DND-41 (cell line): ENCODE results near the gene RAMP1.

ENCODE experiments used
- ATAC-seq: fragments of 200-7000 bp; cut with Tn5 transposase; 3 replicates; pipeline ENCODE4 v1.9.1; 2021; ENCODE audit warnings: low read depth; ENCODE audit not compliant: insufficient read depth
- DNase-seq: peaks from one replicate; pipeline ENCODE4 v3.0.0-alpha.2; 2020
- H2AFZ ChIP-seq: 2 replicates; pipeline ENCODE4 v1.6.0; 2012; ENCODE audit warnings: low read depth, low read length
- H3K27ac ChIP-seq: 2 replicates; pipeline ENCODE4 v1.5.1; 2012; ENCODE audit warnings: low read length, inconsistent platforms
- H3K27me3 ChIP-seq: fragments of 200-600 bp; sonication (generic); 2 replicates; pipeline ENCODE4 v1.6.0; 2012; ENCODE audit warnings: low read length, mild to moderate bottlenecking, inconsistent platforms; ENCODE audit not compliant: insufficient read depth, poor library complexity
- H3K36me3 ChIP-seq: 2 replicates; pipeline ENCODE4 v1.5.1; 2012; ENCODE audit warnings: low read length, inconsistent platforms; ENCODE audit not compliant: insufficient read depth
- H3K4me1 ChIP-seq: 2 replicates; pipeline ENCODE4 v1.5.1; 2012; ENCODE audit warnings: mild to moderate bottlenecking, low read length; ENCODE audit not compliant: insufficient read depth
- H3K4me2 ChIP-seq: 2 replicates; pipeline ENCODE4 v1.6.0; 2012; ENCODE audit warnings: mild to moderate bottlenecking, moderate library complexity, low read length, inconsistent platforms; ENCODE audit not compliant: insufficient read depth
- H3K4me3 ChIP-seq, 2 experiments: fragments of 200-600 bp in 1 of 2; shearing (Covaris generic) in 1 of 2; 2 replicates each; pipeline ENCODE4 v1.5.1; 2012 to 2016; ENCODE audit warnings: inconsistent platforms in 2 of 2, low read length in 2 of 2, mild to moderate bottlenecking in 2 of 2, low read depth in 1 of 2, moderate library complexity in 1 of 2
- H3K79me2 ChIP-seq: 2 replicates; pipeline ENCODE4 v1.6.0; 2012; ENCODE audit warnings: low read length, inconsistent platforms; ENCODE audit not compliant: insufficient read depth
- H3K9ac ChIP-seq: 2 replicates; pipeline ENCODE4 v1.6.0; 2012; ENCODE audit warnings: low read depth, mild to moderate bottlenecking, inconsistent platforms, low read length, moderate library complexity
- H3K9me3 ChIP-seq: 2 replicates; pipeline ENCODE4 v1.5.1; 2012; ENCODE audit warnings: low read length, moderate library complexity, mild to moderate bottlenecking, inconsistent platforms; ENCODE audit not compliant: insufficient read depth, severe bottlenecking
- H4K20me1 ChIP-seq: 2 replicates; pipeline ENCODE4 v1.6.0; 2012; ENCODE audit warnings: low read length; ENCODE audit not compliant: insufficient read depth
- EZH2 ChIP-seq: IDR thresholded peaks from 3 replicates; pipeline ENCODE4 v1.6.1; 2012; ENCODE audit warnings: borderline replicate concordance, low read depth, mild to moderate bottlenecking, moderate library complexity, low read length, inconsistent platforms; ENCODE audit not compliant: severe bottlenecking
- TF ChIP-seq, protein P1 (sequence below): IDR thresholded peaks from 2 replicates; pipeline ENCODE4 v1.5.1; 2012; ENCODE audit warnings: borderline replicate concordance, low read length, moderate library complexity, mild to moderate bottlenecking; ENCODE audit not compliant: poor library complexity, severe bottlenecking; ENCODE audit errors: extremely low read depth

RAMP1 gene

DNA sequence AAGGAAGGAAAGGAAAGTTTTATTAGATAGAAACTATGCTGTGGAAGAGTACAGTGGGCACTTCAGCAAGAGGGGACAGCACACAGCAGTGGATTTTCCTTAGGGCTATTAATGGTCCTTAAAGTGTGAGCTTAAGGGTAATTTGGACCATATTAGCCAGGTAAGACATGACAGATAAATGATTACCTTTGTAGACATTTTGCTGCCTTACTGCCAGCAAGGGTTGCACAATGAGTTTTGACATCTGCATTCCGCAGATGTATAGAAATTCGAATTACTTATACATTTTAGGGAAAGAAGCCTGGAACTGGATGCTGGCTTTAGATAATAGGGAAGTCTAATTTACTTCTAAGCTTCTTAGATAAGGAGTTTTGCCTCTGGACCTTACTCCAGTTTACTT is 93.4 kb downstream of the RAMP1 start:
- Histone ChIP-seq H3K27ac (no peak overlapping the region), H3K79me2 (no peaks in the 10 kb centered on the region), H3K9ac (no peak overlapping the region), H2AFZ (no peak overlapping the region), H3K4me2 (no peak overlapping the region), H3K36me3 (no peaks in the 10 kb centered on the region), H4K20me1 (no peaks in the 10 kb centered on the region), H3K4me1 (no peaks in the 10 kb centered on the region), H3K9me3 (no peaks in the 10 kb centered on the region), H3K27me3 (no peaks in the 10 kb centered on the region), H3K4me3 (no peak overlapping the region)
- TF ChIP-seq EZH2: no peak
- TF ChIP-seq, protein P1, sequence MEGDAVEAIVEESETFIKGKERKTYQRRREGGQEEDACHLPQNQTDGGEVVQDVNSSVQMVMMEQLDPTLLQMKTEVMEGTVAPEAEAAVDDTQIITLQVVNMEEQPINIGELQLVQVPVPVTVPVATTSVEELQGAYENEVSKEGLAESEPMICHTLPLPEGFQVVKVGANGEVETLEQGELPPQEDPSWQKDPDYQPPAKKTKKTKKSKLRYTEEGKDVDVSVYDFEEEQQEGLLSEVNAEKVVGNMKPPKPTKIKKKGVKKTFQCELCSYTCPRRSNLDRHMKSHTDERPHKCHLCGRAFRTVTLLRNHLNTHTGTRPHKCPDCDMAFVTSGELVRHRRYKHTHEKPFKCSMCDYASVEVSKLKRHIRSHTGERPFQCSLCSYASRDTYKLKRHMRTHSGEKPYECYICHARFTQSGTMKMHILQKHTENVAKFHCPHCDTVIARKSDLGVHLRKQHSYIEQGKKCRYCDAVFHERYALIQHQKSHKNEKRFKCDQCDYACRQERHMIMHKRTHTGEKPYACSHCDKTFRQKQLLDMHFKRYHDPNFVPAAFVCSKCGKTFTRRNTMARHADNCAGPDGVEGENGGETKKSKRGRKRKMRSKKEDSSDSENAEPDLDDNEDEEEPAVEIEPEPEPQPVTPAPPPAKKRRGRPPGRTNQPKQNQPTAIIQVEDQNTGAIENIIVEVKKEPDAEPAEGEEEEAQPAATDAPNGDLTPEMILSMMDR: no peak
- DNase-seq (no peak), ATAC-seq (no peak)

GRCh38 chr2:237955640-237956401 is 96.4 kb downstream of the RAMP1 start:
- no peak overlapping the region for H3K27ac ChIP-seq
- no peaks in the 10 kb centered on the region for H3K4me1 ChIP-seq
- H2AFZ ChIP-seq: no peak overlapping the region
- no peaks in the 10 kb centered on the region for H3K79me2 ChIP-seq
- no peaks in the 10 kb centered on the region for H3K36me3 ChIP-seq
- no peak for ATAC-seq
- H4K20me1 ChIP-seq: no peaks in the 10 kb centered on the region
- no peaks in the 10 kb centered on the region for H3K27me3 ChIP-seq
- DNase-seq: no peak
- H3K4me2 ChIP-seq: no peak overlapping the region
- TF ChIP-seq EZH2: no peak
- TF ChIP-seq, protein P1: no peak
- H3K9me3 ChIP-seq: no peaks in the 10 kb centered on the region
- H3K9ac ChIP-seq: no peak overlapping the region
- no peak overlapping the region for H3K4me3 ChIP-seq

GRCh38 chr2:237956402-237956736 is 96.9 kb downstream of the RAMP1 start:
- no peaks in the 10 kb centered on the region for H3K4me1 ChIP-seq
- H3K79me2 ChIP-seq: no peaks in the 10 kb centered on the region
- H2AFZ ChIP-seq: no peak overlapping the region
- no peaks in the 10 kb centered on the region for H3K36me3 ChIP-seq
- no peaks in the 10 kb centered on the region for H4K20me1 ChIP-seq
- H3K27ac ChIP-seq: no peak overlapping the region
- H3K4me2 ChIP-seq: no peak overlapping the region
- H3K27me3 ChIP-seq: no peaks in the 10 kb centered on the region
- H3K9me3 ChIP-seq: no peaks in the 10 kb centered on the region
- no peak overlapping the region for H3K9ac ChIP-seq
- ATAC-seq (no peak), DNase-seq (no peak)
- H3K4me3 ChIP-seq: no peak overlapping the region
- TF ChIP-seq EZH2: no peak
- TF ChIP-seq, protein P1: no peak

DNA sequence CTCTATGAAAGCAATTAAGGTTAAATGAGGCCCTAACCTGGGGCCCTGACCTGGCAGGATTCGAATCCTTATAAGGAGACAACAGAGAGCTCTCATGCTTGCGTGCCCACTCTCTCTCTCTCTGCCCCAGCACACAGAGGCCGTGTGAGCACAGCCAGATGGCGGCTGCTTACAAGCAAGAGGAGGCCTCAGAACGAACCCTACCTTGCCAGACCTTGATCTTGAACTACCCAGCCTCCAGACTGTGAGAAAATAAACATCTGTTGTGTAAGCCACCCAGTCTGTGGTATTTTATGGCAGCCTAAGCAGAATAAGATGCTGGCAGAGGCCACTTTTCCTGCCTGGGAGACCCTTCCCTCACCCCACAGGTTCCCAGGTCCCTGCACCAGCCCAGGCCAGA is 102.2 kb downstream of the RAMP1 start:
- DNase-seq: no peak
- no peak for ATAC-seq
- H3K4me2 ChIP-seq: no peak overlapping the region
- H3K27me3 ChIP-seq: no peaks in the 10 kb centered on the region
- H3K79me2 ChIP-seq: no peaks in the 10 kb centered on the region
- H3K4me1 ChIP-seq: peaks cover 5% of the 10 kb centered on the region
- no peak overlapping the region for H3K27ac ChIP-seq
- no peak overlapping the region for H3K4me3 ChIP-seq
- H3K9ac ChIP-seq: no peak overlapping the region
- TF ChIP-seq EZH2: no peak
- TF ChIP-seq, protein P1: no peak
- no peaks in the 10 kb centered on the region for H3K36me3 ChIP-seq
- no peaks in the 10 kb centered on the region for H4K20me1 ChIP-seq
- peaks cover 12% of the 10 kb centered on the region for H3K9me3 ChIP-seq
- H2AFZ ChIP-seq: no peak overlapping the region
